KMS-11 (cell line): Measurements from ENCODE around the gene TMEM225B.

Source experiments
- H2AFZ ChIP-seq: fragments of 200-600 bp; sonication (generic); 2 replicates; pipeline ENCODE4 v1.6.1; 2016; ENCODE audit warnings: antibody characterized with exemption, mixed run types, low read depth
- H3K27ac ChIP-seq: fragments of 200-600 bp; sonication (generic); 2 replicates; pipeline ENCODE4 v1.6.1; 2016; ENCODE audit warnings: mild to moderate bottlenecking, mixed run types
- H3K27me3 ChIP-seq: fragments of 200-600 bp; sonication (generic); 2 replicates; pipeline ENCODE4 v1.6.1; 2017; ENCODE audit warnings: mild to moderate bottlenecking, low read depth, mixed run types, moderate library complexity; ENCODE audit not compliant: insufficient read depth
- H3K36me3 ChIP-seq: fragments of 200-600 bp; sonication (generic); 2 replicates; pipeline ENCODE4 v1.6.1; 2017; ENCODE audit warnings: mild to moderate bottlenecking, mixed run types; ENCODE audit not compliant: insufficient read depth
- H3K4me1 ChIP-seq: fragments of 200-600 bp; sonication (generic); 2 replicates; pipeline ENCODE4 v1.6.1; 2016; ENCODE audit warnings: mild to moderate bottlenecking, low read depth, mixed run types; ENCODE audit not compliant: poor library complexity, severe bottlenecking
- H3K4me2 ChIP-seq: fragments of 200-600 bp; sonication (generic); 2 replicates; pipeline ENCODE4 v1.7.0; 2016; ENCODE audit warnings: mild to moderate bottlenecking, mixed run types
- H3K4me3 ChIP-seq: fragments of 200-600 bp; sonication (generic); IDR thresholded peaks from 2 replicates; pipeline ENCODE4 v1.6.1; 2017; ENCODE audit warnings: low read depth, low read length, mixed read lengths; ENCODE audit not compliant: insufficient read depth
- H3K79me2 ChIP-seq: fragments of 200-600 bp; sonication (generic); 2 replicates; pipeline ENCODE4 v1.6.1; 2016; ENCODE audit warnings: low read depth, mixed run types; ENCODE audit not compliant: insufficient read depth
- H3K9ac ChIP-seq: fragments of 200-600 bp; sonication (generic); 2 replicates; pipeline ENCODE4 v1.6.1; 2016; ENCODE audit warnings: mild to moderate bottlenecking, mixed run types
- H4K20me1 ChIP-seq: fragments of 200-600 bp; sonication (generic); 2 replicates; pipeline ENCODE4 v1.6.1; 2016; ENCODE audit warnings: mild to moderate bottlenecking, mixed run types; ENCODE audit not compliant: insufficient read depth
- CTCF ChIP-seq: fragments of 200-600 bp; sonication (generic); conservative IDR thresholded peaks from 2 replicates; pipeline ENCODE4 v1.6.1; 2017; ENCODE audit warnings: low read depth, mild to moderate bottlenecking, antibody characterized with exemption, low read length, moderate library complexity, mixed read lengths

Gene TMEM225B

GRCh38 chr7:99616359-99617191 lies 18.5 kb downstream of the TMEM225B start, which contains the start of gene ZSCAN25:
TSS of gene ZSCAN25 (plus strand) at chr7:99616946. CDS start at chr7:99619607, 2,661 bp downstream.
- peaks cover 13% of the 10 kb centered on the region for H3K4me1 ChIP-seq
- H3K79me2 ChIP-seq = peaks cover 18% of the 10 kb centered on the region
- peak within 1 kb of the TSS; percentile 81 for H3K9ac ChIP-seq
- H3K4me3 ChIP-seq = no peak within 1 kb of the TSS
- peak; percentile 56 for TF ChIP-seq CTCF
- H4K20me1 ChIP-seq = no peaks in the 10 kb centered on the region
- no peaks in the 10 kb centered on the region for H3K27me3 ChIP-seq
- H3K4me2 ChIP-seq = peak within 1 kb of the TSS; percentile 85
- H2AFZ ChIP-seq = peak within 1 kb of the TSS; percentile 100
- H3K36me3 ChIP-seq = peaks cover 6% of the 10 kb centered on the region; the same call in 1 of the 2 replicates
- H3K27ac ChIP-seq = peak within 1 kb of the TSS; percentile 59

- Histone ChIP-seq H3K4me3 (no peak overlapping the region), H3K27me3 (no peaks in the 10 kb centered on the region), H3K36me3 (peaks cover 6% of the 10 kb centered on the region; the same call in 1 of the 2 replicates), H3K27ac (peak overlapping the region; percentile 59), H3K4me1 (peaks cover 13% of the 10 kb centered on the region), H4K20me1 (no peaks in the 10 kb centered on the region), H2AFZ (peak overlapping the region; percentile 100), H3K4me2 (peak overlapping the region; percentile 85), H3K79me2 (peaks cover 18% of the 10 kb centered on the region), H3K9ac (peak overlapping the region; percentile 81)
- no peak for TF ChIP-seq CTCF
Observed at GRCh38 chr7:99617192-99617781, 19.2 kb downstream of the TMEM225B start.

GRCh38 chr7:99618726-99619125 lies 20.7 kb downstream of the TMEM225B start:
- no peaks in the 10 kb centered on the region for H3K27me3 ChIP-seq
- H4K20me1 ChIP-seq = no peaks in the 10 kb centered on the region
- no peak overlapping the region for H2AFZ ChIP-seq
- TF ChIP-seq CTCF = no peak
- H3K27ac ChIP-seq = no peak overlapping the region
- peaks cover 18% of the 10 kb centered on the region for H3K79me2 ChIP-seq
- peaks cover 13% of the 10 kb centered on the region for H3K4me1 ChIP-seq
- H3K36me3 ChIP-seq = peaks cover 6% of the 10 kb centered on the region; the same call in 1 of the 2 replicates
- H3K9ac ChIP-seq = no peak overlapping the region
- H3K4me2 ChIP-seq = no peak overlapping the region
- no peak overlapping the region for H3K4me3 ChIP-seq

- no peak for TF ChIP-seq CTCF
- peaks cover 13% of the 10 kb centered on the region for H3K4me1 ChIP-seq
- no peak overlapping the region for H3K9ac ChIP-seq
- H3K27ac ChIP-seq = no peak overlapping the region
- H3K27me3 ChIP-seq = no peaks in the 10 kb centered on the region
- H2AFZ ChIP-seq = no peak overlapping the region
- H3K79me2 ChIP-seq = peaks cover 18% of the 10 kb centered on the region
- no peak overlapping the region for H3K4me2 ChIP-seq
- peaks cover 6% of the 10 kb centered on the region; the same call in 1 of the 2 replicates for H3K36me3 ChIP-seq
- H3K4me3 ChIP-seq = no peak overlapping the region
- H4K20me1 ChIP-seq = no peaks in the 10 kb centered on the region
Observed at GRCh38 chr7:99619571-99620130, 21.6 kb downstream of the TMEM225B start.
